Common myeloid progenitor, CD34-positive (primary cell): ENCODE results near the gene PRLH.

Source experiments
- CTCF ChIA-PET: fragments of 350-600 bp; sonication (Branson Sonifier 250); formaldehyde crosslinking; loops from one replicate; lab custom pipeline; 2021; ENCODE audit warnings: antibody characterized with exemption; lab: Charles Lee
- POLR2A ChIA-PET: fragments of 350-600 bp; sonication (Branson Sonifier 250); formaldehyde crosslinking; loops from one replicate; lab custom pipeline; 2021; ENCODE audit warnings: antibody characterized with exemption; lab: Charles Lee
- DNase-seq, 3 donors: peaks; one replicate each; pipeline versions ENCODE4 v3.0.0 to v3.0.0-alpha.2; 2013
- H3K27ac ChIP-seq, 2 experiments: 1 replicate in 1 of 2; 2 replicates in 1 of 2; pipeline ENCODE4 v1.7.0; 2013; ENCODE audit warnings: inconsistent platforms in 2 of 2, low read length in 2 of 2, mild to moderate bottlenecking in 2 of 2, low read depth in 1 of 2, moderate library complexity in 1 of 2; ENCODE audit not compliant: severe bottlenecking in 2 of 2, insufficient read depth in 1 of 2, poor library complexity in 1 of 2
- H3K27me3 ChIP-seq, 5 experiments: replicated peaks in 2 of 5; 1 replicate in 3 of 5; 2 replicates in 2 of 5; pipeline versions ENCODE4 v1.6.1 to v1.7.0; 2013; ENCODE audit warnings: low read length in 4 of 5, mild to moderate bottlenecking in 2 of 5, moderate library complexity in 2 of 5, inconsistent platforms in 1 of 5; ENCODE audit not compliant: insufficient read depth in 5 of 5, control insufficient read depth in 4 of 5
- H3K36me3 ChIP-seq, 4 experiments: 1 replicate in 2 of 4; 2 replicates in 2 of 4; pipeline versions ENCODE4 v1.6.1 to v1.7.0; 2013; ENCODE audit warnings: low read length in 3 of 4, control low read depth in 1 of 4, mild to moderate bottlenecking in 1 of 4; ENCODE audit not compliant: control insufficient read depth in 4 of 4, insufficient read depth in 4 of 4
- H3K4me1 ChIP-seq, 4 experiments: 1 replicate in 3 of 4; 2 replicates in 1 of 4; pipeline versions ENCODE4 v1.6.1 to v1.7.1; 2013; ENCODE audit warnings: low read length in 3 of 4, mild to moderate bottlenecking in 3 of 4, control low read depth in 1 of 4, inconsistent platforms in 1 of 4, moderate library complexity in 1 of 4; ENCODE audit not compliant: control insufficient read depth in 4 of 4, insufficient read depth in 4 of 4; ENCODE audit errors: control extremely low read depth in 1 of 4
- H3K4me3 ChIP-seq, 7 experiments: 1 replicate in 4 of 7; 2 replicates in 3 of 7; pipeline versions ENCODE4 v1.5.1 to v1.7.0; 2013; ENCODE audit warnings: mild to moderate bottlenecking in 7 of 7, low read length in 6 of 7, moderate library complexity in 6 of 7, inconsistent platforms in 2 of 7, low read depth in 2 of 7, control low read depth in 1 of 7; ENCODE audit not compliant: insufficient read depth in 4 of 7, control insufficient read depth in 1 of 7; ENCODE audit errors: extremely low read depth in 1 of 7
- H3K9me3 ChIP-seq, 5 experiments: 1 replicate in 4 of 5; 2 replicates in 1 of 5; pipeline versions ENCODE4 v1.6.1 to v1.7.1; 2013; ENCODE audit warnings: low read length in 4 of 5, mild to moderate bottlenecking in 2 of 5, inconsistent platforms in 1 of 5, low read depth in 1 of 5, moderate library complexity in 1 of 5; ENCODE audit not compliant: control insufficient read depth in 4 of 5, insufficient read depth in 2 of 5; ENCODE audit errors: control extremely low read depth in 1 of 5
- WGBS: methylation state at CpG from one replicate; pipeline ENCODE4 v1.1.5; 2013; ENCODE audit not compliant: insufficient coverage; 5-methylcytosine and 5-hydroxymethylcytosine counted together

Gene PRLH

DNA sequence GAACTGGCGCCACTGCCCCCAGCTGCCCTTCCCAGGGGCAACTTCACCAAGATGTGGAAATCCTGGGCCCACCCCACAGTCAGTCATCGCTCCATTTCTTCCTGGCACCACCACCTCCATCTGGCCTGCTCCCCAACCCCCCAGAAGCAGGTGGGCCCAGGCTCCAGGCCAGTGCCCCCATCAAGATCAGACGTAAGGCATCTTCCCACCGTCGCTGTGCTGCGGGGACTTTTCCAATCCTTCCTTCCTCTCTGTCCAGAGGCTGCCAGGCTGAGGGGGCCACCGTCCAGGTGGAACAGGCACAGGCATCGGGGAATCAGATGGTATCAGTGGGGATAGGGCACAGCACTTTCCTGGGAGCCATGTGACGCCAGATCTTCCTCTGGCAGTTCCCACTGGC is 8.1 kb downstream of the PRLH start:
- Histone ChIP-seq H3K4me1 (peaks cover 0 to 7% (median 0%) of the 10 kb centered on the region in 4 experiments), H3K4me3 (no peak overlapping the region), H3K27ac (no peak overlapping the region), H3K9me3 (no peaks in the 10 kb centered on the region), H3K27me3 (no peaks in the 10 kb centered on the region), H3K36me3 (no peaks in the 10 kb centered on the region)
- CTCF ChIA-PET, result interaction anchor here (0.9 to 5.3 kb wide), 6 partner anchors 42 to 420 kb away, joined by 3 to 108 read pairs (median 4); no protein-coding TSS in a partner anchor
- POLR2A ChIA-PET, result no interaction called here
- 97% methylated on average over 6 of the region's 9 CpGs for WGBS
- DNase-seq, result no peak

DNA sequence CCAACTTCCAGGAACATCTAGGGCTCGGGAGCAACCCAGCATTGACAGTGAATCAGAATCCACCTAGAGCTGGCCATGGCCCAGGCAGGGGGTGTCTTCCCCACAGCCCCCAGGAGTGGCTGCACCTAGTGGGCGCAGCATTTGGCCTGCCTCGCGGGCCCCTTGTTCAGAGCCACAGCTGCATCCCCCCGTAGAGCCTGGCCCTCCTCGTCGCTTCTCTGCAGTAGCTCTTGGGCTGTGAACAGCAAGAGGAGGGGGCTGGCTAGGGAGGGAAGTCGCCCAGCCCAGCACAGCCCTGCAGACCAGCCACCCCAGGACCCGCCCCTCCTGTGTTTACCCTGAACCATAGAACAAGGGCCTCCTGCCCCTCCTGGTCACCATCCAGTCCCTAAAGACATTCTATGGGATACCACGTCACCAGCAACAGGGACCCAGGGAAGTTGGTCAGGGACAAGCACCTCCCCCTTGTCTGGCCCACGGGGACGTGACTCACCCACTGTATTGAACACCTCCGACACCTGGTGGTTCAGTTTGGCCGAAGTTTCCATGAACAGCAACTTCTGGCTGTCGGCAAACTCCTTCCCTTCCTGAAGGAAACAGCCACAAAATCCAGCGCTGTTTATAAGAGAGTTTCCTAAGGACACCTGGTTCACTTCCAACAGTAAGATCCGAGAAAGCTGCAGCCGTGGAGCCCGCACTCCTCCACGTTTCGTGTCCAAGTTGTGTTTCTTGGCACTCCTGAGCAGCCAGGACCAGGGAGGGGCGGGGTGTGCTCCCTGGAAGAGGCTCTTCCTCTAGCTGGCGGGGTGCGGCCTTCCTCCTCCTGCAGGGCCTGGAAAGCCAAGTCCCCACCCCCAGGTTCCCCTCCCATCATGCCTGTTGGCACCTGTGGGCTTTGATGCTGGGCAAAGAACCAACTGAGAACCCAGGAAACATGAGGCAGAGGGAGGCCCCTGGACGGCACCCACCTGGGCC is 8.8 kb downstream of the PRLH start:
- Histone ChIP-seq H3K36me3 (no peaks in the 10 kb centered on the region), H3K27me3 (no peaks in the 10 kb centered on the region), H3K9me3 (no peaks in the 10 kb centered on the region), H3K27ac (no peak overlapping the region), H3K4me3 (no peak overlapping the region), H3K4me1 (peaks cover 0 to 7% (median 0%) of the 10 kb centered on the region in 4 experiments)
- CTCF ChIA-PET, result interaction anchor here (0.5 to 5.3 kb wide), 7 partner anchors 31 to 421 kb away, joined by 3 to 108 read pairs (median 3); no protein-coding TSS in a partner anchor
- WGBS, result 92% methylated on average over 14 of the region's 25 CpGs
- DNase-seq, result no peak
- POLR2A ChIA-PET, result no interaction called here

DNA sequence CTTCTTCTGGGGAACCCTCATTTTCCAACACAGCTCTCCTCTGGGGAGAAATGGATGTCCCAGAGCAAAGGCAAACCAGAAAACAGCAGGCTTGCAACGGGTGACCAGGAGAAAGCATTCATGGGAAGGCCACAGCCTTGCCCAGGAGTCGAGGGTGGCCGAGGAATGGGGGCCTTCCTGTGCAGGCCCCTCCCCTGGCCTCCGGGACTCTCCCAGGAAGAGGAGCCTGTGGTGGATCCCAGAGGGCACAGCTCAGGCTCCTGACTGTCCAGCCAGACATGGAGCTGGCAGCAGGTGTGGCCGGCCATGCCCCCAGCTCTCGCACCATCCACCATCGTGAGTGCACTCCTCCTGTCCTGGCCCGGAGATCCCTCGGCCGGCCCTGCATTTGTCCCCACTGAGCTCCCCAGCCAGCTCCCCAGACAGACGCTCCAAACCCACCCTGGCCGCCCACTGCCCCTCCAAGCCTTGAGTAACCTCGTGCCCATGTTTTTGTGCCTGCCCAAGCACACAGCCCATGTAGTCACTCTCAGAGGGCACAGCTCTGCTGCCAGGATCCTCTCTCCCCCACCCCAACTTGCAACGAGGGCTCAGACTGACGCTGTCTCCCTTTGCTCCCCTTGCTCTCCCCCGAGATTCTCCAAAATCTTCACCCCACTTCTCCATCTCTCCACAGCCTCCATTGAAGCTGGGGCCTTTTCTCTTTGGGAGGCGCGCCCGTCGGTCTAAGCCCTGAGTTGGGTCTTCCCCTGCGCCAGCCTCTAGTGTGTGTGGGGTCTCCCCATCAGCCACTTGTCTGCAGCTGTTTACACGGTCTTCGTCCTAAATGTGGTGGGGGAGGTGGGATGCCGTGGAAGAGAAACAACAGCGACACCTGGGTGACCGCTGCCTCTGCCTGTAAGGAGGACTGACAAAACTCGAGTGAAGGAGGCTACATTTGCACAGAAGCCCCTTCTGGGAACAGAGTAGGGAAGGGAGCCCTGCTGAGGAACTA is 9.8 kb downstream of the PRLH start:
- POLR2A ChIA-PET, result no interaction called here
- WGBS, result 93% methylated on average over 22 of the region's 27 CpGs
- DNase-seq, result no peak
- Histone ChIP-seq H3K36me3 (no peaks in the 10 kb centered on the region), H3K4me3 (no peak overlapping the region), H3K27ac (no peak overlapping the region), H3K27me3 (no peaks in the 10 kb centered on the region), H3K9me3 (no peaks in the 10 kb centered on the region), H3K4me1 (peaks cover 0 to 7% (median 0%) of the 10 kb centered on the region in 4 experiments)
- CTCF ChIA-PET, result interaction anchor here (0.5 to 1.1 kb wide), 5 partner anchors 30 to 307 kb away, joined by 3 to 6 read pairs (median 3); no protein-coding TSS in a partner anchor

DNA sequence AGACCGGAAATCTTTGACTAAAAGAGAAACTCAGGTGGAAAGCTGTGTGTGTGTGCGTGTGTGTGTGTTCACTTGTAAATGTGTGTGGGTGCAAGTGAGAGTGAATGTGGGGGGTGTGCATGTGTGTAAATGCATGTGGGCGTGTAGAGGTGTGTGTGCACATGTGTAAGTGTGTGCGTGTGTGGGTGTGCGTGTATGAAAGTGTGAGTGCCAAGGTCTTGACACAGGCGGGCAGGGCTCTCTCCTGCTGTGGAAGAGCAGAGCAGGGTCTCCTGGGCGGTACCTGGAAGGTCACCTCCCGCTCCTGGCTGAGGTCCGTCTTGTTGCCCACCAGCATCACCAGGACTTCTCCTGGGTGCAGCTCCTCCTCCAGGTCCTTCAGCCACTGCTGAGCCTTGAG is 10.6 kb downstream of the PRLH start:
- Histone ChIP-seq H3K27me3 (no peaks in the 10 kb centered on the region), H3K4me1 (peaks cover 0 to 10% (median 6%) of the 10 kb centered on the region in 4 experiments), H3K27ac (no peak overlapping the region), H3K9me3 (no peaks in the 10 kb centered on the region), H3K36me3 (no peaks in the 10 kb centered on the region), H3K4me3 (no peak overlapping the region)
- DNase-seq, result no peak
- POLR2A ChIA-PET, result interaction anchor here (0.6 kb wide), 1 partner anchor 205 kb away, joined by 3 read pairs; no protein-coding TSS in a partner anchor
- WGBS, result 95% methylated on average over 8 of the region's 9 CpGs
- CTCF ChIA-PET, result interaction anchor here (1.1 to 1.2 kb wide), 3 partner anchors 36 to 168 kb away, joined by 3 to 6 read pairs (median 3); no protein-coding TSS in a partner anchor

DNA sequence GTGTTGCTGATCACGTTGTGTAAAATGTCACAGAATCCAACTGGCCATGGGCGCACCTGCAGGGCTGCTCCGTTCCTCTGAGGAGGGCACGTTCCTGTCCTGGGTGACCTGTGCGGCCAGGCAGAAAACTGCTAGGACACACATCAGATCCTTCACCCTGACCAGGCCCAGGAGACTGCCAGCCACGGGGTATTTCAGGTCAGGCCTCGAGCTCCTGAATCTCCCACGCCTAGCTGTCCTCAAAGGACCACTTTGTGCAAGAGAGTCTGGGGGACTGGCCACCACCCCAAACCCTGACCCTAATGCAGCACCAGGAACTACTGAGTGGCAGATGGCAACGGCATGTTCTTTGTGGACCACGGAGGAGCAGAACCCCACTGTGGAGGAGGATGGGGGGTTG is 11.1 kb downstream of the PRLH start:
- no peaks in the 10 kb centered on the region for H3K9me3 ChIP-seq

DNA sequence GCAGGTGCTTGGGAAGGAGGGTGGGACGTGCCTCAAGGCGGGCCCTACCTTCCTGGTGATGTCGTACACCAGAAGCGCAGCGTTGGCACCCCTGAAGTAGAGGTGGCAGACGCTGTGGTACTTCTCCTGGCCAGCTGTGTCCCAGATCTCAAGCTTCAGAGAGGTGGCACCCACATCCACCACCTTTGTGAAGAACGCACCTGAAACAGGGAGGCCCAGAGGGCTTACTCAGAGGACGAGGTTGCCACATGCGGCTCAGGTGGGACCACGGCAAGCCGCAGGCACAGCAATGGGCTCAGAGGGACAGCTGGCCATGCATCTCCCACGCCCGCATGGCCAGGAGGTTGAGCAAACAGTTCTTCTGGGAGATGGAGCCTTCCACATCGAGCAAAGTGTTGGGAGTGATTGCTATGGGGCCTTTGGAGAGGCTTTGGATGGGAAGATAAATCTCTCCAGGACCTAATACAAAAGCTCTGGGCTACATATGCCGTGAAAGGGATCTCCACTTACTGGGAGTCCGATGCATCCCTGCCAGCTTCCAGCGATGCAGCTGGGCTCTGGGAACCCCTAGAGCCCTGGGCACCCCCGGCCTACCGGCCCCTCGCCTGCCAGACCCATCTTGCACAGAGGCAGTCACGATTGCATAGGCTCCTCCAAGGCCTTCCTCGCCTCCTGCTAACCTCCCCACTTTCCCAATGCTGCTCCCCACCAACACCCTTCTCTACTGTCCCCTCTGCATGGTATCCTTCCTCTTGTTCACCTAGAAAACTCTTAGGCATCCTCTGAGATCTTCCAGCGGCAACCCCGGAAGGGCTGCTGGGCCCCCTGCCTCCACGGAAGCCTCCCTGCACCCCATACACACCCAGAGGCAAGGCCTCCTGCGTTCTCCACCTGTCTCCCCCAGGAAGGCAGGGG is 11.8 kb downstream of the PRLH start:
- ChIA-PET CTCF (interaction anchor here (0.9 to 1.2 kb wide), 2 partner anchors 167 to 170 kb away, joined by 3 read pairs; no protein-coding TSS in a partner anchor), POLR2A (no interaction called here)
- Histone ChIP-seq H3K4me3 (no peak overlapping the region), H3K36me3 (no peaks in the 10 kb centered on the region), H3K4me1 (peaks cover 0 to 12% (median 8%) of the 10 kb centered on the region in 4 experiments), H3K9me3 (no peaks in the 10 kb centered on the region), H3K27ac (no peak overlapping the region), H3K27me3 (no peaks in the 10 kb centered on the region)
- 98% methylated on average over 26 of the region's 26 CpGs for WGBS
- DNase-seq, result no peak

More for the DNA sequence above, 11.1 kb downstream of the PRLH start:
- Histone ChIP-seq H3K4me1 (peaks cover 0 to 12% (median 8%) of the 10 kb centered on the region in 4 experiments), H3K36me3 (no peaks in the 10 kb centered on the region), H3K4me3 (no peak overlapping the region), H3K27me3 (no peaks in the 10 kb centered on the region), H3K27ac (no peak overlapping the region)
- POLR2A ChIA-PET, result interaction anchor here (0.6 kb wide), 1 partner anchor 204 kb away, joined by 3 read pairs; no protein-coding TSS in a partner anchor
- WGBS, result 97% methylated on average over 10 of the region's 10 CpGs
- CTCF ChIA-PET, result interaction anchor here (1.1 to 1.2 kb wide), 2 partner anchors 36 to 167 kb away, joined by 3 read pairs; no protein-coding TSS in a partner anchor
- DNase-seq, result no peak
